Measurements from ENCODE around the gene SPACA5B.
"Not testable (repeated sequence)": the region's sequence is repeated elsewhere in the genome, so short reads cannot be mapped to it uniquely, and the experiment has no call there.

DNA sequence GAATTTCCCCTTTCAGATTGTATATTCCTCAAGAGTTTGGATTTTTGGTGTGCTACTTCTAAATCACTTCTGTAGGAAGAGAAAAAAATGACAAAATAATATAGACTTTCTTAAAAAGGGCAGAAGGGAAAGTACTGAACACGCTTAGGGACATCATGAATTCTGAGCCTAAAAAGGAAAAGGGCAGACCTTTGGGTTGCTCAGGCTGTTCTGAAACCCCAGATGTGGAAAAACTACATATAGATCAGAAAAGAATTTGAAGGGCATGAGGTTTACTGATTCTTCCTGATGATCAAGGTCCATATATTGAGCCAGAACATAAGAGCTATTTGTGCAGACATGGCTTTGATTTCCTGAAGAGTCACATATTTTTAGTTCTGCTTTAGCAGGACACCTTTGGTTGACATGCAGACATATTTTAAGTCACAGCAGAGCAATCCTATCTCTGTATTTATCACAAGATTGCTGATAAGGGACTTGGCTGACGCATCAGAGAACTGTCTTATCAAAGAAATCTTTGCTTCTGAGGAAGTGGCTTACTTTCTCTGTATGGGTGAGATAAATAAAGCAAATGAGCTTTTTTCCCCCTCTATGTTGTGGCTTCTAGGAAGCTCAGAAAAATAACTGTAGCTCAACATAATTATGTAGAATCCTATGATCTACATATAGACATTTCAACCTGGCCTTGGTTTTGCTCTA lies 11.5 kb downstream of the SPACA5B start:
- TF ChIP-seq POLR2A (IDR thresholded peaks at IDR 0.05), result not testable (repeated sequence)
- TF ChIP-seq, protein P1, sequence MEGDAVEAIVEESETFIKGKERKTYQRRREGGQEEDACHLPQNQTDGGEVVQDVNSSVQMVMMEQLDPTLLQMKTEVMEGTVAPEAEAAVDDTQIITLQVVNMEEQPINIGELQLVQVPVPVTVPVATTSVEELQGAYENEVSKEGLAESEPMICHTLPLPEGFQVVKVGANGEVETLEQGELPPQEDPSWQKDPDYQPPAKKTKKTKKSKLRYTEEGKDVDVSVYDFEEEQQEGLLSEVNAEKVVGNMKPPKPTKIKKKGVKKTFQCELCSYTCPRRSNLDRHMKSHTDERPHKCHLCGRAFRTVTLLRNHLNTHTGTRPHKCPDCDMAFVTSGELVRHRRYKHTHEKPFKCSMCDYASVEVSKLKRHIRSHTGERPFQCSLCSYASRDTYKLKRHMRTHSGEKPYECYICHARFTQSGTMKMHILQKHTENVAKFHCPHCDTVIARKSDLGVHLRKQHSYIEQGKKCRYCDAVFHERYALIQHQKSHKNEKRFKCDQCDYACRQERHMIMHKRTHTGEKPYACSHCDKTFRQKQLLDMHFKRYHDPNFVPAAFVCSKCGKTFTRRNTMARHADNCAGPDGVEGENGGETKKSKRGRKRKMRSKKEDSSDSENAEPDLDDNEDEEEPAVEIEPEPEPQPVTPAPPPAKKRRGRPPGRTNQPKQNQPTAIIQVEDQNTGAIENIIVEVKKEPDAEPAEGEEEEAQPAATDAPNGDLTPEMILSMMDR (IDR thresholded peaks at IDR 0.05), result not testable (repeated sequence)
